DMS 273 (cell line): ENCODE data around the gene MFAP5.

Source experiments
- DNase-seq: peaks from one replicate; lab custom pipeline; 2025; ENCODE audit not compliant: unreplicated experiment; lab: John Stamatoyannopoulos, UW

MFAP5 gene

GRCh38 chr12:8662593-8662992, at the start of gene MFAP5:
Gene MFAP5, minus strand, starts transcription at chr12:8662826. Its CDS starts 722 bp downstream, at chr12:8662104.
- DNase-seq: no peak

- DNase-seq: no peak
Observed at GRCh38 chr12:8709124-8709830, 46.7 kb upstream of the MFAP5 start.

DNA sequence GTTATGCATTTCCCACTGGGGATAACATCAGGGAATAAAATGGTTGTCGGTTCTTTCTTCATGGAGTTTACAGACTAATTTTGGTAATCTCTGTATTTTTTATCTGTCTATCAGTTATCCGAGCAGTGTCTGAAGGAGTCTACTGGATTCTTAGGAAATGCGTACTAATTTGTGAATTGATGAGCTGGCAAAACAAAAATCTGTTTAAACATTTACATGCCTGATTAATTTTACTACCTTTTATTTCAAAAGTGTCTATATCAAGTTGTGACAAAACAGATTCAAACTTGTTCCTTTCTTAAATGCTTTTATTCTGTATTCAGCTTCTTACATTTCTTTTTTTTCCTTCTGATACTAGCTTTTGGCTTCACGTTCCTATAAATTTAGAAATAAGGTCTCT, 39.5 kb upstream of the MFAP5 start:
- DNase-seq: no peak

DNA sequence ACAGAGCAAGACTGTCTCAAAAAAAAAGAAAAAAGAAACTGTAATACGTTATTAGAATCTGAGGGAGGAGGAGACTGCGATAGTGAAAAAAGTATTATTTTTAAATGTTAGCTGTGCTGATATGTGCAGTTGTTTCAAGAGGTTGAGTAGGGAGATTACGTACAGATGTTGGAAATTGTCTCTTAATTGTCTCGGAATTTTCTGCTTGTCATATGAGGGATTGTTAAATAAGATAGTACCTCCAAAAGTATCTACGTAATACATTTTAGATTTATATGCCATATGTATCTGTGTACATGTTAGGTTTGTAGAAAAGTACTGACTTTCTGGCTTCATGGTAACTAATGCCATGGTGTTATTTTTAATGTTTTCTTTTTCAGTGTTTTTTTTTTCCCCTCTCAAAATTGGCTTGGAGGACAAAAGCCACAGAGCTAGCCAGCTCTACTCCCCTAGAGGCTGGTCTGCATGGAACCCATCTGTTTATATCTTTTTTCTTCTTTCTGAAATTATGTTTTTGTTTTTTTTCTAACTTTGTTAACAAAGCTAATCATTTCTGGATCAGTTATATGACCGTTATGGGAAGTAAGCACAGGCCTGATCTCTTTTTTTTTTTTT, 38.5 kb upstream of the MFAP5 start:
- DNase-seq: no peak

GRCh38 chr12:8699714-8700113, 37.1 kb upstream of the MFAP5 start:
- DNase-seq: no peak

GRCh38 chr12:8698879-8699278, 36.3 kb upstream of the MFAP5 start:
- no peak for DNase-seq

DNA sequence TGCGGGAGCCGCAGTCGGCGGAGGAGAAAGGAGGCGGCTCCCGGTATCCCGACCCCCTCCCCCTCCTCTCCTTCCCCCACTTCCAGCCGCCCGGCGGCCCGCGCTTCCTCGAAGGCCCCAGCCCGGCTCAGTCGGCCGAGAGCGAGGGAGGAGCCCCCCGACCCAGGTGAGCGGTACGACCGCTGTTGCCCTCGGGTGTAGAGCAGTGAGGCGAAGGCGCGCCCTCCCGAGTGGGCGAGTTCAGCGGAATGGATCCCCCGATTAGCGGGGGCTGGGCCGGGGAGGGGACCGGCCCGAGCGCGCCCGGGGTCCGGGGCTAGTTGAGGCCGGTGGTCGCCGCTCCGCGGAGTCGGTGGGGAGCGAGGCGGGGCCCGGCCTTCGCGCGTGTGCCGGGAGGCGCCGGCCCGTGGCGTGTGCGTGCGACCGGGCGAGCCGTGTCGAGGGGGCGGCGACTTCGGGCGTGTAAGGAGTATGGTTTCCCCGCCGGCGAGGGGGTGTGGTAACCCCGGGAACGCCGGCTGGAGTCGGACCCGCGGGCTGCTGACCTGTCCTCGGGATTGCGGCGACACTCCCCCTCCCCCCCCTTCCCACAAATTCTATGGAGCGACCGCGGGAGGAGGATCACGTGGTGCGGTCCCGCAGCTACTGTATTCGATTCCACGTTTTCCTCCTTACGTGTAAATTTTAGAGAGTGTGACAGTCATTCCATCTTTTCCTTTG, 35.7 kb upstream of the MFAP5 start:
- DNase-seq: peak; percentile 44

DNA sequence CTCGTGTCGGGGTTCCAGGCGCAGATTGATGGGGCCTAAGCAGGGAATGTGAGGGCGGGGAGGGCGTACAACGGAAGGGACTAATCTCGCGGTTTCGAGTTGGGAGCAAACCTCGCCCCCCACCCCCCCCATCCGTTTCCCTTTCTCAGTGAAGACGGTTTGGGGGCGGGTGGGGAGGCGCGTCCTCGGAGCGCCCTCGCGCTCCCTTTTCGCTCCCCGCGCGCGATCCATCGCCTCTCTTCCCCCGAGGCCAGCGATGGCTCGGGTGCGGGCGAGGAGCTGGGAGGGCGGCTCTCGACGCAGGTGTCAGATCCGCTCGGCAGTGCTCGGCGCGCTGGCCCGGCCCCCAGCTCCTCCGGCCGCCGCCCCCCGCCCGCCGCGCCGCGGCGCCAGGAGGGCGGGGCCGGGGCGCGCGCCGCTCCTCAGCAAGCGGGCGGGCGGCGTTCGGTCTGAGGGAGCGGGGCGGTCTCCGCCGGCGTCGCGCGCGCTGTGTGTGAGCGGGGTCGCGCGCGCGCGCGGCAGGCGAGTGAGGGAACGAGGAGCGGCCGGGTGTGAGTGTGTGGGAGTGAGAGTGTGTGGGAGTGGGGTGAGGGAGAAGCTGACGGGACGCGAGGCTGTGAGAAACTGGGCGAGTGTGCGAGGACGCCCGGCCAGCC, 35.0 kb upstream of the MFAP5 start, which contains the start of gene RIMKLB:
Gene RIMKLB, plus strand, starts transcription at position 516 of the 656 bp plus-strand sequence. CDS start 15,876 bp downstream, outside the sequence.
- peak; percentile 93 for DNase-seq

- DNase-seq: peak; percentile 60
Observed at GRCh38 chr12:8697120-8697475, 34.5 kb upstream of the MFAP5 start.

GRCh38 chr12:8696442-8697090, 33.9 kb upstream of the MFAP5 start:
- DNase-seq: no peak

DNA sequence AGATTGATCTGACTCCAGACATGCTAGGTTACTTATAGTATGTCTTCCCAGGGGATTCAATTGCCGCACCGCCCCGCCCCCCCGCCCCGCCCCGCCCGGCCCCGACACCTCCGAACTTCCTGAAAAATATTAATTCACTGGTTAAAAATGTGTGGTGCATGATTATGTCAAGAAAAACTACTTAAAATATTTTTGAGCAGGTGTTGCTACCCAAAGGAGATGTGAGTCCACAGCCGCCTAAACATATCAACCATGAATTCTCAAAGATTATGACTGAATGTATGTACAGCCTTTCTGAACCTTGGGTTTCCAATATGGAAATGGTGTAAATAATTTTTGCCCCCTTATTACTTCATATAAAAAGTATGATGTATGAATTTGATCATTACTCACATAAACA, 32.5 kb upstream of the MFAP5 start:
- no peak for DNase-seq

- peak; percentile 36 for DNase-seq
Observed at GRCh38 chr12:8692573-8692972, 29.9 kb upstream of the MFAP5 start.

GRCh38 chr12:8689681-8690080, 27.1 kb upstream of the MFAP5 start:
- DNase-seq: no peak

GRCh38 chr12:8687846-8688601, 25.4 kb upstream of the MFAP5 start:
- DNase-seq: peak; percentile 70

- no peak for DNase-seq
Observed at GRCh38 chr12:8685051-8685450, 22.4 kb upstream of the MFAP5 start.

GRCh38 chr12:8681129-8681884, 18.7 kb upstream of the MFAP5 start:
- DNase-seq: no peak

- DNase-seq: no peak
Observed at GRCh38 chr12:8680533-8680932, 17.9 kb upstream of the MFAP5 start.

DNA sequence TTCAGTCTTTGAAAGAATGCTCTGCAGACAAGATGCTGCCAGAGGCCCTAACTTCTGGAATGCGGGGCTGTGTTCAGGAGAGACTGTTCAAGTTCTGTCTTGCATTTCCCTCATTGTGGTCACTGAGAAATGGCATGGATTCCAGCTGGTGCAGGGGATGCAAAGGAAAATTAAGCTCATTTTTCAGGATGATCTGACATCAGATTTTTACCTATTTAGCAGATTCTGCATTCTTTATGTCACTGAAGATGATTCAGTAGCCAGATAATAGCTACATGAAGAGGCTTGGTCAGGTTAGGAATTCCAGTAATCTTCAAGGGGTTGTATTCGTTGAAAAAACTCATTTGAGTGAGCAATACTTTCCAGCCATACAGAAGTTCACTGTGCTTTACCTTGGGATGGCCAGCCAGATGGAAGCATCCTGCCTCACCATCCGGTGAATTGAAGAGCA, 16.1 kb upstream of the MFAP5 start:
- no peak for DNase-seq

DNA sequence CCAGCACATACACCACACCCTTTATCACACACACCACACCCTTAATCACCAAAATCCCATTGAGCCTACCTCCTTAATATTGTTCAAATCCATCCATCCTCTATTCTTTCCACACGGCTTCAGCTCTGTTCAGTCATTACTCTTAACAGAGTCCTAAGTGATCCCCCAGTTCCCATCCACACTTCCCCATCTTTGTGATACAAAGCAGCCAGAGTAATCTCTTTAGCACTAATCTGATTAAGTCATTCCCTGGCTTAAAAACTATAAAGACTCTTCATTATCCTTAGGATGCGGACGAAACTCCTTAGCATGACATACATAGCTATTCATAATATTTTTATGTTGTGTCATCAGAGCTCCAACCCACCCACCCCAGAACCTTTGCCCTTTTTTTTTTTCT, 14.7 kb upstream of the MFAP5 start:
- DNase-seq: no peak

DNA sequence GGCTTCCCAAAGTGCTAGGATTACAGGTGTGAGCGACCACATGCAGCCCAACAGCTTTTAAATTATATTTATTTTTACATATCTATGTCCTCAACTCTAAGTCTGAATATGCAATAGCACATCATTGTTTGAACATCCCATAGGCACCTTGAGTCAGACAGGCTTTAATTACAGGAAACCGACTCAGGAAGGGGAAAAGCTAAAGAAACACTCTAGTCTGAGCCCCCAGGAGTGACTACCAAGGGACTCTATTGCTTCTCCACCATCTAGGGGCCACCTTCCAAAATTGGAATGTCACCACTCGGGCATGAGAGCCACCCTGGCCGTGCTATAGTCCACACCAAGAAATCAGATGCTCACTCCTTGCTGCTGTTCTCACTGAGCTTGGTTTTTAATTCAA, 14.0 kb upstream of the MFAP5 start:
- no peak for DNase-seq
